PC-3 (cell line): Measurements from ENCODE around the gene NOA1. TPM values are rescaled to one million over a fixed set of nuclear protein-coding genes. Genes with fewer than 3 reads are reported as not detected.

Source experiments
- ATAC-seq: fragments of 200-7000 bp; cut with Tn5 transposase; 2 replicates; pipeline ENCODE4 v1.9.1; 2020; ENCODE audit warnings: mild to moderate bottlenecking, moderate library complexity
- BruUV-seq: library from RNA; stranded (reverse); fragments of 400-500 nt; replicated peaks from 2 replicates; lab custom pipeline; 2021; lab: Mats Ljungman, UMichigan
- CTCF ChIA-PET: fragments of 300-600 bp; sonication (Branson Sonifier 250); formaldehyde crosslinking; loops from one replicate; lab custom pipeline; 2022; ENCODE audit warnings: antibody characterized with exemption; lab: Charles Lee
- POLR2A ChIA-PET: fragments of 300-600 bp; sonication (Branson Sonifier 250); formaldehyde crosslinking; loops from one replicate; lab custom pipeline; 2022; ENCODE audit warnings: antibody characterized with exemption; ENCODE audit not compliant: unreplicated experiment; lab: Charles Lee
- DNase-seq: peaks from one replicate; pipeline ENCODE4 v3.0.0-alpha.2; 2015
- H2AFZ ChIP-seq: fragments of 300-600 bp; sonication (generic); 2 replicates; pipeline ENCODE4 v1.6.0; 2016; ENCODE audit warnings: antibody characterized with exemption, low read length
- H3F3A ChIP-seq: fragments of 300-600 bp; sonication (generic); one replicate; pipeline ENCODE4 v1.6.0; 2017; ENCODE audit warnings: antibody characterized with exemption, low read length, control low read depth, mild to moderate bottlenecking; ENCODE audit not compliant: unreplicated experiment
- H3K27ac ChIP-seq: fragments of 300-600 bp; sonication (generic); 2 replicates; pipeline ENCODE4 v1.5.1; 2016; ENCODE audit warnings: mild to moderate bottlenecking, low read length
- H3K27me3 ChIP-seq: fragments of 300-600 bp; sonication (generic); 2 replicates; pipeline ENCODE4 v1.6.1; 2016; ENCODE audit warnings: low read length, mixed read lengths
- H3K36me3 ChIP-seq: fragments of 300-600 bp; sonication (generic); 2 replicates; pipeline ENCODE4 v1.6.1; 2016; ENCODE audit warnings: low read depth, mixed run types, low read length, mixed read lengths
- H3K4me1 ChIP-seq: fragments of 300-600 bp; sonication (generic); 2 replicates; pipeline ENCODE4 v1.5.1; 2016; ENCODE audit warnings: low read length; ENCODE audit not compliant: insufficient read depth
- H3K4me2 ChIP-seq: fragments of 300-600 bp; sonication (generic); 2 replicates; pipeline ENCODE4 v1.6.0; 2016; ENCODE audit warnings: low read length
- H3K4me3 ChIP-seq: fragments of 300-600 bp; sonication (generic); 2 replicates; pipeline ENCODE4 v1.5.1; 2016; ENCODE audit warnings: mild to moderate bottlenecking, low read length, mixed read lengths
- H3K79me2 ChIP-seq: fragments of 300-600 bp; sonication (generic); 2 replicates; pipeline ENCODE4 v1.6.1; 2017; ENCODE audit warnings: low read length, mixed read lengths
- H3K9ac ChIP-seq: fragments of 300-600 bp; sonication (generic); 2 replicates; pipeline ENCODE4 v1.6.0; 2016; ENCODE audit warnings: mild to moderate bottlenecking, low read length
- H3K9me2 ChIP-seq: fragments of 300-600 bp; sonication (generic); replicated peaks from 2 replicates; pipeline ENCODE4 v1.6.1; 2016; ENCODE audit warnings: mixed run types, low read length, mixed read lengths
- H3K9me3 ChIP-seq: fragments of 300-600 bp; sonication (generic); 2 replicates; pipeline ENCODE4 v1.6.1; 2016; ENCODE audit warnings: low read length, mixed read lengths
- H4K20me1 ChIP-seq: fragments of 300-600 bp; sonication (generic); 2 replicates; pipeline ENCODE4 v1.6.1; 2016; ENCODE audit warnings: low read length, mixed read lengths
- CTCF ChIP-seq: fragments of 300-600 bp; sonication (generic); conservative IDR thresholded peaks from 2 replicates; pipeline ENCODE4 v1.5.1; 2017; ENCODE audit warnings: antibody characterized with exemption, low read depth, mild to moderate bottlenecking, low read length
- EZH2 ChIP-seq: fragments of 300-600 bp; sonication (generic); IDR thresholded peaks from one replicate; pipeline ENCODE4 v1.6.1; 2017; ENCODE audit warnings: antibody characterized with exemption, mild to moderate bottlenecking, low read length; ENCODE audit not compliant: unreplicated experiment
- EZH2phosphoT487 ChIP-seq: fragments of 300-600 bp; sonication (generic); IDR thresholded peaks from 2 replicates; pipeline ENCODE4 v1.6.1; 2018; ENCODE audit warnings: mild to moderate bottlenecking, antibody characterized with exemption, low read length, borderline replicate concordance
- intact Hi-C: fragments of 100-400 bp; cut with micrococcal nuclease; formaldehyde crosslinking; loops from 2 replicates; pipeline ENCODE4 v1.9.0; 2023
- total RNA-seq: library from RNA; depleted of rRNA; stranded (reverse); fragments of >200 nt; gene quantifications from 2 replicates; pipeline ENCODE4 v1.2.3, GENCODE V29; 2014

Gene NOA1
- total RNA-seq, 1 experiment from 2014 or later = 33.1 TPM

DNA sequence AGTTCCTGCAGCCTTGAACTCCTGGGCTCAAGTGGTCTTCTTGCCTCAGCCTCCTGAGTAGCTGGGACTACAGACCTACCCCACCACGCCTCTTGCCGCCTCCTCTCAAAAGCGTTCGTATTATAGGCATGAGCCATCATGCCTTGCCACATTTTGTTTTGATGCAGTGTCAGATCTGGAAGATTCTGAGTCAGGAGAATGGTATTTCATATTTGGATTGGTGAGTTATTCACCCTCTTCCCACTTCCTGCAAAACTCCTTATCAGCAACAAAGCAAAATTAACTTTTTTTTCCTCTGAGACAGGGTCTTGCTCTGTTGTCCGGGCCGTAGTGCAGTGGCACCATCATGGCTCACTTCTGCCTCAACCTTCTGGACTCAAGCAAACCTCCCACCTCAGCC lies 40.1 kb downstream of the NOA1 start:
- ChIA-PET POLR2A (no interaction called here), CTCF (interaction anchor here (0.6 kb wide), 1 partner anchor 230 kb away, joined by 3 read pairs; no protein-coding TSS in a partner anchor)
- Histone ChIP-seq H4K20me1 (no peaks in the 10 kb centered on the region), H3K9ac (no peak overlapping the region), H3F3A (no peaks in the 10 kb centered on the region), H3K36me3 (no peaks in the 10 kb centered on the region), H3K79me2 (no peaks in the 10 kb centered on the region), H3K27me3 (no peaks in the 10 kb centered on the region), H3K9me3 (no peaks in the 10 kb centered on the region), H3K4me1 (peaks cover 12% of the 10 kb centered on the region), H3K27ac (no peak overlapping the region), H2AFZ (no peak overlapping the region), H3K4me2 (peak overlapping the region; percentile 17; the same call in 1 of the 2 replicates), H3K4me3 (no peak overlapping the region), H3K9me2 (no peaks in the 10 kb centered on the region)
- DNase-seq (peak; percentile 98), ATAC-seq (peak; percentile 94)
- no TSS peak for BruUV-seq
- intact Hi-C loops = loop anchor here (2.0 kb wide), 1 partner anchor 26 kb away; no protein-coding TSS in a partner anchor
- TF ChIP-seq CTCF (no peak), EZH2 (no peak), EZH2phosphoT487 (no peak)

DNA sequence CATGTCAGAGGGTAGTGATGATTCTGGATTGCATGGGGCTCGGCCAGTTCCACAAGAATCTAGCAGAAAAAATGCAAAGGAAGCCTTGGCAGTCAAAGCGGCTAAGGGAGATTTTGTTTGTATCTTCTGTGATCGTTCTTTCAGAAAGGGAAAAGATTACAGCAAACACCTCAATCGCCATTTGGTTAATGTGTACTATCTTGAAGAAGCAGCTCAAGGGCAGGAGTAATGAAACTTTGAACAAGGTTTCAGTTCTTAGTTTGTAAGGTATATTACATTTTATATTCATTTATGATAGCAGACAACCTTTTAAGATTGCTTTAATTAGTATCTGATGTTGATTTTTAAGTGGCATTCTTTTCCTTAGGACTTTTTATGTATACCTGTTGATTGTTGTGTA lies 45.5 kb downstream of the NOA1 start:
- no peaks in the 10 kb centered on the region for H3K9me3 ChIP-seq
- H3K36me3 ChIP-seq = peaks cover 16% of the 10 kb centered on the region; the same call in 1 of the 2 replicates
- no peaks in the 10 kb centered on the region for H3F3A ChIP-seq
- H4K20me1 ChIP-seq = no peaks in the 10 kb centered on the region
- intact Hi-C loops = no loop called here
- no peak overlapping the region for H3K27ac ChIP-seq
- H3K9me2 ChIP-seq = no peaks in the 10 kb centered on the region
- CTCF ChIA-PET = no interaction called here
- TF ChIP-seq EZH2 = no peak
- no peak for TF ChIP-seq EZH2phosphoT487
- TF ChIP-seq CTCF = no peak
- H3K4me3 ChIP-seq = no peak overlapping the region
- no peak for ATAC-seq
- BruUV-seq = no TSS peak
- no peak overlapping the region for H3K9ac ChIP-seq
- no peaks in the 10 kb centered on the region for H3K27me3 ChIP-seq
- POLR2A ChIA-PET = interaction anchor here (0.5 kb wide), 1 partner anchor 46 kb away, joined by 4 read pairs; the partner anchor contains the start of gene NOA1
- no peak overlapping the region for H3K4me2 ChIP-seq
- no peaks in the 10 kb centered on the region for H3K79me2 ChIP-seq
- no peak overlapping the region for H2AFZ ChIP-seq
- peaks cover 4% of the 10 kb centered on the region; the same call in 1 of the 2 replicates for H3K4me1 ChIP-seq
- no peak for DNase-seq

GRCh38 chr4:56930638-56931037 lies 46.8 kb downstream of the NOA1 start:
- CTCF ChIA-PET = no interaction called here
- H3K27me3 ChIP-seq = no peaks in the 10 kb centered on the region
- no peaks in the 10 kb centered on the region for H3K9me3 ChIP-seq
- H2AFZ ChIP-seq = no peak overlapping the region
- intact Hi-C loops = no loop called here
- H3K36me3 ChIP-seq = peaks cover 16% of the 10 kb centered on the region; the same call in 1 of the 2 replicates
- no peaks in the 10 kb centered on the region for H3K79me2 ChIP-seq
- no peaks in the 10 kb centered on the region for H3K4me1 ChIP-seq
- H3F3A ChIP-seq = no peaks in the 10 kb centered on the region
- ATAC-seq (no peak), DNase-seq (no peak)
- POLR2A ChIA-PET = interaction anchor here (0.6 kb wide), 1 partner anchor 1159 kb away, joined by 3 read pairs; no protein-coding TSS in a partner anchor
- TF ChIP-seq EZH2 (no peak), CTCF (no peak), EZH2phosphoT487 (no peak)
- H4K20me1 ChIP-seq = no peaks in the 10 kb centered on the region
- BruUV-seq = no TSS peak
- no peak overlapping the region for H3K4me3 ChIP-seq
- no peak overlapping the region for H3K9ac ChIP-seq
- no peak overlapping the region for H3K27ac ChIP-seq
- no peak overlapping the region for H3K4me2 ChIP-seq
- H3K9me2 ChIP-seq = no peaks in the 10 kb centered on the region
